Transverse colon (tissue), 4 donors: ENCODE data around the gene UNC13C. TPM values are rescaled to one million over a fixed set of nuclear protein-coding genes. Genes with fewer than 3 reads are reported as not detected.
"Not testable (repeated sequence)": the region's sequence is repeated elsewhere in the genome, so short reads cannot be mapped to it uniquely, and the experiment has no call there.

Source experiments
- DNase-seq: peaks from one replicate; pipeline ENCODE4 v3.0.0-alpha.2; 2019
- H3K27ac ChIP-seq, 4 donors: fragments of 200-600 bp; sonication (generic); 2 replicates each; pipeline ENCODE4 v1.5.1; 2016 to 2018; ENCODE audit warnings: inconsistent platforms in 4 of 4
- H3K27me3 ChIP-seq: fragments of 200-600 bp; sonication (generic); 2 replicates; pipeline ENCODE4 v1.5.1; 2017; ENCODE audit warnings: inconsistent platforms
- H3K36me3 ChIP-seq, 4 donors: fragments of 200-600 bp; sonication (generic); 2 replicates each; pipeline ENCODE4 v1.5.1; 2017 to 2019; ENCODE audit warnings: inconsistent platforms in 4 of 4
- H3K4me1 ChIP-seq, 4 donors: fragments of 200-600 bp; sonication (generic); 2 replicates each; pipeline ENCODE4 v1.5.1; 2017 to 2020; ENCODE audit warnings: inconsistent platforms in 4 of 4
- H3K4me3 ChIP-seq, 4 donors: fragments of 200-600 bp; sonication (generic); 1 replicate in 1 of 4; 2 replicates in 3 of 4; pipeline versions ENCODE4 v1.5.1 to v1.6.1; 2017 to 2019; ENCODE audit warnings: inconsistent platforms in 4 of 4
- H3K9me3 ChIP-seq, 2 donors: fragments of 200-600 bp; sonication (generic); 2 replicates each; pipeline ENCODE4 v1.5.1; 2017 to 2019; ENCODE audit warnings: inconsistent platforms in 2 of 2
- EP300 ChIP-seq: sonication (generic); formaldehyde crosslinking; IDR thresholded peaks from one replicate; pipeline ENCODE4 v1.6.1; 2017; ENCODE audit warnings: antibody characterized with exemption, low read depth
- POLR2A ChIP-seq: fragments of 450-650 bp; IDR thresholded peaks from one replicate; pipeline ENCODE4 v1.6.1; 2016; ENCODE audit warnings: antibody characterized with exemption, mild to moderate bottlenecking, moderate library complexity
- POLR2AphosphoS5 ChIP-seq, 3 donors: sonication (generic); formaldehyde crosslinking; IDR thresholded peaks; one replicate each; pipeline ENCODE4 v1.6.1; 2016; ENCODE audit warnings: antibody characterized with exemption in 3 of 3
- WGBS, 2 donors: methylation state at CpG; one replicate each; pipeline ENCODE4 v1.1.5; 2018; ENCODE audit warnings: low coverage in 1 of 2; 5-methylcytosine and 5-hydroxymethylcytosine counted together
- in situ Hi-C, 4 donors: fragments of 200-750 bp; cut with MboI; loops; one replicate each; pipeline versions ENCODE4 v1.15.0 to v1.15.1; 2017; ENCODE audit warnings: low sequenced_read_pairs in 3 of 4, low pct_ligation_motif_present in 1 of 4, low pct_unique_long_range_greater_than_20kb in 1 of 4
- intact Hi-C: fragments of 100-400 bp; cut with DNase I; formaldehyde crosslinking; loops from one replicate; pipeline ENCODE4 v1.15.1; 2023; ENCODE audit warnings: low total_unique reads
- total RNA-seq, 4 donors: library from RNA; depleted of rRNA; stranded (reverse); fragments of >200 nt; gene quantifications; one replicate each; pipeline ENCODE4 v1.1.0, GENCODE V29; 2016
- TF ChIP-seq, protein P1 (sequence below), 5 experiments: fragments of 200-600 bp in 3 of 5; fragments of 450-650 bp in 2 of 5; sonication (generic) in 3 of 5; IDR thresholded peaks; 1 replicate in 2 of 5; 2 replicates in 3 of 5; pipeline ENCODE4 v1.5.1; 2016 to 2017; ENCODE audit warnings: antibody characterized with exemption in 5 of 5, inconsistent platforms in 3 of 5, mild to moderate bottlenecking in 2 of 5, moderate library complexity in 1 of 5

The UNC13C gene
- total RNA-seq: under 1 TPM in 3 of 4 donors, not detected in 1; 0.32 to 0.41 (median 0.40) TPM

DNA sequence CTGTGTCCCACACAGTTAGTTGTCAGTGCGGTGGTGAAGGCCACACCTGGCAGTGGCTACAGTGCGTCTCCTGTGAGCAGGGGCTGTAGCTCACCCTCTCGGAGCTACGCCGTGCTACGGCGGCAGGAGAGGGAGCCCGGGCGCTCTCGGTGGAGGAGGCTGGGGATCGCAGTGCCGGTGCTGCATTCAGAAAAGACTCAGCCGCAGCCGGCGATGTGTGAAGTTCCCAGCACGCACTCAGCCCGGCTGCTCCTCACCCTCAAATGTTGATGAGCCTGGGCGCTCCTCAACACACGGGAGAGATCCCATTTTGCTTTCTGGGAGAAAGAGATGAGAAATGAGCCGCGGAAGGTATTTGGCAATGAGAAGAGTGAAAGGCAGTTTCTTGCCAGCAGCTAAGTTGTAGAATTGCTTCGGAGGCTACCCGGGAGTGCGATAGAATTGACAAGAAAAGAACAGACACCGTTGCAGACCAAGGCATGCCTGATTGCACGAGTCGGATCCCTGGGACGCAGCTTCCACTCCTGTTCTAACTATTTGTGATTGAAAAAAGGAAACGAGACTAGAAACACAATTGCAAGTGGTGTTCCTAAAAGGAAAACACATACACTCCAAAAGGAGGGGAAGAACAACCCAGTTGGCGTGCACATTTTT is at the start of gene UNC13C:
Gene UNC13C (plus strand): TSS at position 189 of the 654 bp plus-strand sequence. CDS start 34,463 bp downstream, outside the sequence.
- Histone ChIP-seq H3K27ac (no peak within 1 kb of the TSS), H3K4me3 (peak within 1 kb of the TSS in 3 of 4 donors; percentile 11 to 42 (median 11))
- in situ Hi-C loops: no loop called here

DNA sequence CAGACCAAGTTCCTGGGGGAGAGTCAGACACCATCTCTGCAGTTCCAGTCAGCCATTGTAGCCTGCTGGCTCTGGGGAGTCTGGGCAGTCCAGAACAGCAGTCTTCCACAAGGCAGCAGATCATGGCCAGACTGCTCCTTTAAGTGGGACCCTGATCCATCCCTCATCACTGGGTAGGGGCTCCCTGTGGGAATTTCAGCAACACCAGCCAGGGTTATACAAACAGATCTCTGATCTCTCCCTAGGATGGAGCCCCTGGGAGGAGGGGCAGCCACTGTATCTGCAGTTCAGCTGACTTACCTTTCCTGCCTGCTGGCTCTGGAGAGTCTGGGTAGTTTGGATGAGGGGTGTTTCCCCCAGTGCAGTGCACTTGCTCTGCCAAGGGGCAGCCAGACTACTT is 42.1 kb upstream of the UNC13C start:
- TF ChIP-seq POLR2AphosphoS5 (IDR thresholded peaks at IDR 0.05) (no peak), EP300 (no peak), POLR2A (no peak)
- TF ChIP-seq, protein P1, sequence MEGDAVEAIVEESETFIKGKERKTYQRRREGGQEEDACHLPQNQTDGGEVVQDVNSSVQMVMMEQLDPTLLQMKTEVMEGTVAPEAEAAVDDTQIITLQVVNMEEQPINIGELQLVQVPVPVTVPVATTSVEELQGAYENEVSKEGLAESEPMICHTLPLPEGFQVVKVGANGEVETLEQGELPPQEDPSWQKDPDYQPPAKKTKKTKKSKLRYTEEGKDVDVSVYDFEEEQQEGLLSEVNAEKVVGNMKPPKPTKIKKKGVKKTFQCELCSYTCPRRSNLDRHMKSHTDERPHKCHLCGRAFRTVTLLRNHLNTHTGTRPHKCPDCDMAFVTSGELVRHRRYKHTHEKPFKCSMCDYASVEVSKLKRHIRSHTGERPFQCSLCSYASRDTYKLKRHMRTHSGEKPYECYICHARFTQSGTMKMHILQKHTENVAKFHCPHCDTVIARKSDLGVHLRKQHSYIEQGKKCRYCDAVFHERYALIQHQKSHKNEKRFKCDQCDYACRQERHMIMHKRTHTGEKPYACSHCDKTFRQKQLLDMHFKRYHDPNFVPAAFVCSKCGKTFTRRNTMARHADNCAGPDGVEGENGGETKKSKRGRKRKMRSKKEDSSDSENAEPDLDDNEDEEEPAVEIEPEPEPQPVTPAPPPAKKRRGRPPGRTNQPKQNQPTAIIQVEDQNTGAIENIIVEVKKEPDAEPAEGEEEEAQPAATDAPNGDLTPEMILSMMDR (IDR thresholded peaks at IDR 0.05): no peak
- intact Hi-C loops: no loop called here
- DNase-seq: no peak
- Histone ChIP-seq H3K9me3 (peaks cover 0 to 7% of the 10 kb centered on the region in 2 donors), H3K27ac (no peak overlapping the region), H3K27me3 (no peaks in the 10 kb centered on the region), H3K4me1 (no peaks in the 10 kb centered on the region), H3K36me3 (no peaks in the 10 kb centered on the region), H3K4me3 (no peak overlapping the region)
- in situ Hi-C loops: no loop called here

More for the DNA sequence above, at the start of gene UNC13C:
- no peaks in the 10 kb centered on the region for H3K36me3 ChIP-seq
- no peaks in the 10 kb centered on the region for H3K9me3 ChIP-seq
- H3K4me1 ChIP-seq: peaks cover 0 to 9% (median 3%) of the 10 kb centered on the region in 4 donors
- peak; percentile 7 for DNase-seq
- intact Hi-C loops: no loop called here
- TF ChIP-seq POLR2AphosphoS5 (IDR thresholded peaks at IDR 0.05): no peak
- TF ChIP-seq POLR2A: no peak
- TF ChIP-seq, protein P1 (IDR thresholded peaks at IDR 0.05): no peak
- no peak for TF ChIP-seq EP300
- WGBS, 2 donors: 4 to 5% methylated on average over 7 to 30 of the region's 30 CpGs
- H3K27me3 ChIP-seq: peaks cover 49% of the 10 kb centered on the region

DNA sequence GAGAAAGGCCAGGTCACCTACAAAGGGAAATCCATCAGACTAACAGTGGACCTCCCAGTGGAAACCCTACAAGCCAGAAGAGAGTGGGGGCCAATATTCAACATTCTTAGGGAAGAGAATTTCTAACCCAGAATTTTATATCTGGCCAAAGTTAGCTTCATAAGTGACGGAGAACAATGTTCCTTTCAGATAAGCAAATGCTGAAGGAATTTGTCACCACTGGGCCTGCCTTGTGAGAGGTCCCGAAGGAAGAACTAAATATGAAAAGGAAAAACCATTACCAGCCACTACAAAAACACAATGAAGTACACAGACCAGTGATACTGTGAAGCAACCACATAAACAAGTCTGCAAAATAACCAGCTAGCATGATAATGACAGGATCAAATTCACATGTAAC is 40.6 kb upstream of the UNC13C start:
- in situ Hi-C loops, intact Hi-C loops: not testable (repeated sequence)
- WGBS, 2 donors: 73 to 84% methylated on average over 2 of the region's 2 CpGs

DNA sequence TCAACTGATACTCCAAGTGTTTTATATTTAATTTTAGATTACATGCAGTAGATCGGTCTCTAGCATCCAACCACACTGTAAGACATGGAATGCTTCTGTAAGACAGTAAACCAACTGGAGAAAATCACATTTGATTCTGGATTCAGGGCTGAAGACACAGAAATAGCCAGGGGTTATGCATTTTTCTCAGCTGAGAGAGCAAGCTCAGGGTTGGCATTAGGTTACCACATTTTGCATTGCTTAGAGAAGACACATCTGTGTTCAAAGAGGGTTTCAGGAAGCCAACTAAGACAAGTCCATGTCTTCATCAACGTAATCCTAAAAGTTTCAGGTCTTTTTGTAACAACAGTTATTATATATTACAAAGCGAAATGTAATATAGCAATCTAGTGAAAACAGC is 27.7 kb upstream of the UNC13C start:
- H3K27me3 ChIP-seq: no peaks in the 10 kb centered on the region
- WGBS, 2 donors: 88 to 92% methylated on average over 3 of the region's 3 CpGs
- H3K9me3 ChIP-seq: peaks cover 0 to 4% of the 10 kb centered on the region in 2 donors
- H3K4me1 ChIP-seq: no peaks in the 10 kb centered on the region
- intact Hi-C loops: no loop called here
- in situ Hi-C loops: no loop called here
- DNase-seq: no peak
- TF ChIP-seq POLR2AphosphoS5 (IDR thresholded peaks at IDR 0.05) (no peak), POLR2A (no peak), EP300 (no peak)
- no peaks in the 10 kb centered on the region for H3K36me3 ChIP-seq
- no peak overlapping the region for H3K27ac ChIP-seq
- no peak overlapping the region for H3K4me3 ChIP-seq

More for the DNA sequence above, 40.6 kb upstream of the UNC13C start:
- not testable (repeated sequence) for H3K36me3 ChIP-seq, H3K9me3 ChIP-seq, DNase-seq, H3K4me1 ChIP-seq, H3K27ac ChIP-seq, H3K27me3 ChIP-seq, H3K4me3 ChIP-seq

DNA sequence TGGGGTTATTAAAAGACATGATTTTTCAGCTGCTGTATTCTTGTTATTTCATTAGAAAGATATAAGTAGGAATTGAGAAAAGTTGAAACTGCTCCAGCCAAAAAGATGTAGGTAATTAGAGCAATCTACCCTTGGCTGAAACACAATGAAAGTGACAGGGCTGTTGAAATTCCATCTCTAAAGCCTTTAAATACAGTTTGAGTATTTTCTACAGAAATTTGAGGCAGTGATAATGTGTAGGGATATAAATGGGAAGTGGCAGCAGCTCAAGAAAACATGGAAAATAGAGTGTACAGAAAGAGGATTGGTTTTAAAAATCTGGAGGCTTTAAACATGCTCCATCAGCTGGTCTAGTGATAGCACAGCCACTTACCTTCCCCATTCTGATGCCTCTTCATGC is 22.8 kb upstream of the UNC13C start:
- no peak overlapping the region for H3K4me3 ChIP-seq
- DNase-seq: no peak
- H3K27me3 ChIP-seq: no peaks in the 10 kb centered on the region
- H3K27ac ChIP-seq: no peak overlapping the region
- no peaks in the 10 kb centered on the region for H3K4me1 ChIP-seq
- no peaks in the 10 kb centered on the region for H3K9me3 ChIP-seq
- in situ Hi-C loops: no loop called here
- intact Hi-C loops: no loop called here
- H3K36me3 ChIP-seq: no peaks in the 10 kb centered on the region
- TF ChIP-seq EP300 (no peak), POLR2A (no peak), POLR2AphosphoS5 (IDR thresholded peaks at IDR 0.05) (no peak)
- TF ChIP-seq, protein P1 (IDR thresholded peaks at IDR 0.05): no peak
